GM21723 (cell line): ENCODE measurements around the gene RBFOX1.

Experiments
- ATAC-seq: cut with Tn5 transposase; IDR thresholded peaks from one replicate; pipeline ENCODE4 v1.9.1; 2021; ENCODE audit warnings: mild to moderate bottlenecking, moderate library complexity; ENCODE audit not compliant: unreplicated experiment

RBFOX1 gene

DNA sequence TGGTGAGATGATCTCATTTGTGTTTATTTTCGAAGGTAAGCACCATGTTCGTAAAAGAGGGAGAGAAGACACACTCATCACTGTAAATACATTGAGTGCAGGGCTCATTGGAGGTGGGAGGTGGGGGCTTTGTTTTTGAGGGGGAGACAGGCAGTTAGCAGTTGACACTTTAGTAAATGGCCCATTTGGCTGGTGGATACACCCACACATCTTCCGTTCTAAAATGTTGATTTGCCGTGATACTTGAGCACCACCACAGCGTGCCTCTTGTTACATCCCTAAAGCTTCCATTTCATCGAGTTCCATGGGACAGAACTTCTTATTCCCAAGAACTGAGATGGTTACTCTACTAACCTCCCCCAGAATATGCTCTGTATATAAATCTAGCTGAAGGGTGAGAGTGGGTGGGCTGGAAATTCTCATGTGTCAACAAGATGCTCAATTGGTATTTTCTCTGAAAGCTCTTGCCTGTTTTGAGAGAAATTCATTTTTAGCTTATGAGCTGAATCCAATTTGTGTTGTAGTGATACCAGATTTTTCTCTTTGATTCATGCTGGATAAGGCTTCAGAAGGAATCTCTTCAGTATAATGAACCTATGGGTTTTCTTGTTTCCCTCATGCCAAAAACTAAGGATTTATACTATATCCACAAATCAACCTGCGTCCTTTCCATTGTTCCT lies 314.3 kb downstream of the RBFOX1 start:
- no peak for ATAC-seq

DNA sequence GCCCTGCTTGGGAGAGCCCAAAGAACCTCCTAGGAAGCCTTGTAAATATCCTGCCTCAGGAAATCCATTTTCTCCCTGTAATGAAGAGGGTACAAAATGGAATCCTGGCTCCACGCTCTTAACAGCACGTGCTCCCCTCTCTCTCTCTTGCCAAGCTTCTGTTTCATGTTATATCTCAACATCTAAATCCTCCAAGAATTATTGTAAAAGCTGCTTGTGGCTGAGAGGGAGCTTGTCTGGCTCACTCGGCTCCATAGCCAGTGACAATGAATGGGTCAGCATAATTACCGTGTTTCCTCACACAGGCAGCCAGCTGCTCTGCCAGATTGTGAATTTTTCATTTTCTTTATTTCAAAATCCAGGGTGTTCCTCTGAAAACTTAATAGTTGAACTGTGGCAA lies 317.8 kb downstream of the RBFOX1 start:
- no peak for ATAC-seq

DNA sequence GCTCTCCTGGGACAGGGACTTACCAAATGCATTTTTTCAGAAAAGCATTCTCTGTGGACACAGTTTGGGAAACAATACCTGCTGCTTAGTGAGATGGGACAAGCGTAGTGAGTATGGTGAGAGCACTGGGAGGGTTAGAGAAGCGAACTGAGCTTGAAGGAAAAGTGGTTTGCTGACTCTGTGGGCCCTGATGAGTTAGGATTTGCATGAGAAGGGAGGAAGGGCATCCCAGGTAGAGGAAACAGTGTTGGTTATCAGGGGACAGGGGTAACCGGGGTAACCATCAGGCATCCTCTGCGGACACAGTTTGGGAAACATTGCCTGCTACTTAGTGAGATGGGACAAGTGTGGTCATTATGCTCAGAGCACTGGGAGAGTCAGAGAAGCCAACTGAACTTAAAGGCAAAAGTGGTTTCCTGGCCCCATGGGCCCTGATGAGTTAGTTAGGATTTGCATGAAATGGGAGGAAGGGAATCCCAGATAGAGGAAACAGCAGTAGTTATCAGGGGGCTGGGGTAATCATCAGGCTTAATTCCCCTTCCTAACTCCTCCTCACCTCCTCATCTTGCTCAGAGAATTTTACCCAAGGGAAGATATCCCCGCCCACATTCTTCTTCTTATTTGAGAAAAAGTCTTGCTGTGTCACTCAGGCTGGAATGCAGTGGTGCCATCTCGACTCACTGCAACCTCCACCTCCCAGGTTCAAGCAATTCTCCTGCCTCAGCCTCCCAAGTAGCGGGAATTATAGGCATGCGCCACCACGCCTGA lies 319.3 kb downstream of the RBFOX1 start:
- no peak for ATAC-seq

DNA sequence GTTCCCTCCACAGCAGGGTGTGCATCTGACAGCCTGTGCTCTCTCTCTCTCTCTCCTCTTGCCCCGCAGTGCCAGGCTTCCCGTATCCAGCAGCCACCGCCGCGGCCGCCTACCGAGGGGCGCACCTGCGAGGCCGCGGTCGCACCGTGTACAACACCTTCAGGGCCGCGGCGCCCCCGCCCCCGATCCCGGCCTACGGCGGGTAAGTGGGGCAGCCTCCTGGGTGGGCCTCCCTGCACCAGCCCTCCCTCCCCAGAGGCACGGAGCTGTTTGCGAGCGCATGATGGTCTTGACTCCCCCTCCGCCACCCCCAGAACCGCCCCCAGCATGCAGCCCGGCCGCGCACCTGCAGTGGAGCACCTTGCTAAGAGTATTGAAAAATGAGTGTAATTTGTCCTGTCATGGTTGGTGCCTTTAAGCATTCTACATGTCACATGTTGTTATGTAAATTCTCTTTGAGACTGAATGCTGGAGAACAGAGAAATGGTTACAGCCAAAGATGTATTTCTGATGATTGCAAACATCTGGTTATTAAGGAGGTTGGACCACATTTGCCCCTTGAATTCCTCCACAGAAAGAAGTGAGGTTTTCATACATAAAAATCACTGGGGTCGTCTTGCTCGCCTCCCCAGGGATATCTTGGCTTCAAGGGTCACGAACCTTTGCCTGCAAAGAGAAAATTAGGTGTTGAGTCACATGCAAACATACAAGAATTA lies 321.3 kb downstream of the RBFOX1 start:
- ATAC-seq, result no peak

DNA sequence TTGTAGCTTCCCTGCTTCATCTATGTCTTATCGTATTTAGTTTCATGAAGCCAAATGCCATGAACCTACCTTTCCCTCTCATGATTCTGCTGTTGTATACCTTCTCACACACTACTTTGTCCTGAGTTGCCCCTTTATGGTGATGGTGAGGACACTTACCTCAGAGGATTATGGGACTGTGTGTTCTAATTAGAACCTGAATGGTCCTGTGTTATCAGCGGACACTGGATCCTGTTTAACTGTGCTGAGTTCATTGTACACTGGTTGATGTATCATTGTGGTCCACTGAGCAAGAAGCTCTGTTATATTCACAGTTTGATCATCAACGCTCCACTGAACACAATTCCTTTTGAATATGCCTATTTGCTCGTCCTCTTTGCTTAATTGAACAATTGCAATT lies 343.0 kb downstream of the RBFOX1 start:
- ATAC-seq, result no peak

DNA sequence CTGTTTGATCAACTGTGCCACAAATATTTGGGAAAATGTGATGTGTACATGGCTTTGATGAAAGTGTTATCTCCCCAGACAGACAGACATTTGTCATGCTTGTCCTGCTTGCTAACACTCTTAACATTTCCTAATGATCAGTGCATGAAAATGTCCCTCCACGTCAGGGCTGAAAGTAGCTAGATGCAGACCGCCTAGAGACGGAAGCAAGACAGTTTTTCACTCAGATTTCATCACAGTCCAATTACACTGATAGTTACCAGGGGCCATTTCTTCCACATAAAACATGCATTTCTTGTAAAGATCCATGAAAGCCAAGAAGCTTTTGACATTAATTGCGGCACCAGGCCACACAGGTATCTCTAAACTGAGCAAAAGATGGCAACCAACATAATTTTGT lies 347.7 kb downstream of the RBFOX1 start:
- ATAC-seq, result no peak

DNA sequence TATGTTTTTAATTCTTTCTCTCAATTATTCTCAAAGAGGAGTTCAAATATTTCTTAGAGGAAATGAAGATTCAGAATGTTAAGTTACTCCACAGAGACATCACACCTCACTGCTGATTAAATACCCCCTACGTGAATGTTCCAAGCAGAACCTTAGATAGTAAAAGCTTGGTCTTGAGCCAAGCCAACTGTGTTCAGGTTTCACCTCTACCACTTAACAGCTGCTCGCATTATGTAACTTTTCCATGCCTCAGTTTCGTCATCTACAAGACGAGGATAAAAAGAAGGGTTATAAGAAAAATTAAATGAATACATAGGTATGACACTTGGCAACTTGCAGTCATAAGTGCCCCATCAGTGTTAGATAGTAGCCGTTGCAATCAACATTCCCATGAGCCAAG lies 356.2 kb downstream of the RBFOX1 start:
- ATAC-seq, result no peak

DNA sequence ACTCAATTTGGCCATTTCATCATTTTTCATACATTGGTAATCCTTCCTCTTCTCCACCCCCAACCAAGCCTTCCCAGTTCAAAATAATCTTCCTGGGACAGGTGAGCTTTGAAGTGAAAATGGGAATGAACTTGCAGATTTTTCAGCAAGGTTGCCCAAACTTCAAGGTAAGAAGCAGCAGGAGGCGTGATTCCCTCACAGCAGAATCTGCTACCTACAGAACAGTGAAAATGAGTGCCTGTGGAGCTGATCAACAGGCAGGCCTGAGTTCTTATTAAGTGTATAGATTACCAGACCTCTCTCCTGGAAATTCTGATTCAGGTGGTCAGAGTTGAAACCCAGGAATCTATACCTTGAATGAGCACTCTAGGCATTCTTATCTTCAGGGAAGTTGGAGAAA lies 356.6 kb downstream of the RBFOX1 start:
- ATAC-seq, result no peak

DNA sequence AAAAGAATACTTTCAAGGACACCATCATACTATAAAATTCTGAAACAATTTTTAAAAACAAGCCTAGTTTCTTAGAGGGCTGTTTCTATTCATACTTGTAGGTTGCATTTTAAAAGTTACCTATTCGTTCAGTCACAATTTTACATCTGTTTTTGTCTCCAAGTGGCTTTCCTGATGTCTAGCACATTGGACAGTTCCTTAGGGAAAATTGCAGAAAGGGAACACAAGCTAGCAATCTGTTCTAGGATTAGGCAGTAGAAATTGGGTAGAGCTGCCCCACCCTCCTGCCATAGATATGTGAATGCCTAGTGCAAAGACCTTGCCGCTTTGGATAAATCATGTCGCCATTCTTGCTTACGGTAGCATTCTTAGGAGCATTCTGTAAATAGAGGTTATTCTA lies 358.9 kb downstream of the RBFOX1 start:
- ATAC-seq, result no peak

DNA sequence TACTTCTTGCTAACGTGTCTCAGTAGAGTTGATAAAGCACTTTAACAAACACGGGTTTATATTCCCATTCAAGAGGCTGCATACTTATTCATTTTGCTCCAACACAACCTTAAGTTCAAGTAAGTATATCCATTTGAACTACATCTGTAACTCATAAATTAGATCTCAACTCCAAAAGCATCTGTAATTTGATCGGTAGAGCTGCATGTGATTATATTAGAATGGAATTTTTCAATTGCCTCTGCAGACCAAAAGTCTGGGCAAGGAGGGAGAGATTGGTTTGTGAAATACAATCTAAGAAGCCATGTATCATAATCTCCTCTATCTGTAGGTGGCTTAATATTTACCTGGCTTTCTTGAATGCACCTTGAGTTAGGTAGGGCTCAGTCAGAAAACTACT lies 371.0 kb downstream of the RBFOX1 start:
- no peak for ATAC-seq

DNA sequence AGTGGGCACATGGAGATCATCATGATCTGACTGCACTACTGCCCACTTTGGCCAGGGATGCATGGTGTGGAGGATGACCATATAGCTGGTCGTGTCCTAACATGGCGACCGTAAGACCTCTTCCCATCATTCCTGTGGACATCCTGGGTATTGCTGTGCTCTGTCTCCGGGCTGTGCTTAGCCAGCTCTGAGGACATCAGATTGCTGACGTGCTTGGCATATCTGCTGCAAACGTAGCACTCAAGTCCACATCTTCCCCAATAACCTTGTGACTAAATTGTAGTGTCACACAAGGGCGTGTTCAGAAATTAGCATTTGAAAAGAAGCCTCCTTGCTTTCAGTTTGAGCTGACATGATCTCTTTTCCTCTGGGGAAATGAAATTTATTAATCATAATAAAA lies 373.2 kb downstream of the RBFOX1 start:
- ATAC-seq, result no peak

DNA sequence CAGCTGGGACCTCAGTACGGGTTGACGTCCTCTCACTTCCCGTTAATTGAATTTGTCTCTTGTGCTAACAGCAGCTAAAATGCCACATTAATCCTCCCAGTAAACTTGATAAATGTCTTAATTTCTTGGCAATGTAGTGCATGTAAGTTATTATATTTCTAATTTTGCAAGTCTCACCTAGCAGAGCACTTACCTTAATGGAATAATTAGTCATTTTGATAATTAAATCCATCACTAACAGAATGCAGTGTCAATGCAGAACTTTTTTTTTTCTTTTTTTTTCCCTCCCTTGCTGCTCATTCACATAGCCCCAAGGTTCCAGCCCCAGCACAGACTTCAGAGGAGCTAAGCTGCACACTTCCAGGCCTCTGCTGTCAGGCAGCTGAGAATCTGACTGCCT lies 376.5 kb downstream of the RBFOX1 start:
- ATAC-seq, result no peak

DNA sequence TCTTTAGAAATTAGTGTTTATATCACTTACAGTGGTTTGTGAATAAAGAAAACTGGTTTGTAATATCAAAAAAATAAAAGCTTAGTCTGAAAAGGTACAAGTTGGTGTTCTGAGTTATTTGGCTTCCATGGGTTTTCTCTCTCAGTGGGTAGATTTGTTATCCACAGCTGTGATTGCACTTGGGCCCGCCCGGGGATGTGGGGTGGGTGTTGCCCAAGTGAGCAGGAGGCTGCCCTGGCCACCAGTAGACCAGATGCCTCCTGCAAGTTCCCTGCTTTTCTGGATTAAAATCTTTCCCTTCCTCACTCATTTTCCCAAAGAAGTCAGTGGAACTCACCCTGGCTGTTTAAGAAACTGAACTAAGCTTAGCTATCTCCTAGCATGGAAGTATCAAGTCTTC lies 380.6 kb downstream of the RBFOX1 start:
- no peak for ATAC-seq

DNA sequence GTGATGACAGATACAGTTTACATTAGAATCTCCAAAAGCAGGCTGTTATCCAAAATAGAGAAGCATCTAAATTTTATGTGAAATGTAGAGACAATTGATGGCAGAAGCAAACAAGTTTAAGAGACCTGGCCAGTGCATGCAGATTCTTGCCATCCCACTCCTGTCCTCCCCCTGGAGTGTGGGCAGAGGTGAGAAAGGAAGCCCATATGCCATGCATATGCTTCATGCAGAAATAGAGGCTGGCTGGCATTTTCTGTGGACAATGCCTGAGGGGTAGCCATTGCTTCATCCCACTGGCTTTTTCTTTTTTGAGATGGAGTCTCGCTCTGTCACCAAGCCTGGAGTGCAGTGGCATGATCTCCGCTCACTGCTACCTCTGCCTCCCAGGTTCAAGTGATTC lies 382.1 kb downstream of the RBFOX1 start:
- ATAC-seq, result no peak

DNA sequence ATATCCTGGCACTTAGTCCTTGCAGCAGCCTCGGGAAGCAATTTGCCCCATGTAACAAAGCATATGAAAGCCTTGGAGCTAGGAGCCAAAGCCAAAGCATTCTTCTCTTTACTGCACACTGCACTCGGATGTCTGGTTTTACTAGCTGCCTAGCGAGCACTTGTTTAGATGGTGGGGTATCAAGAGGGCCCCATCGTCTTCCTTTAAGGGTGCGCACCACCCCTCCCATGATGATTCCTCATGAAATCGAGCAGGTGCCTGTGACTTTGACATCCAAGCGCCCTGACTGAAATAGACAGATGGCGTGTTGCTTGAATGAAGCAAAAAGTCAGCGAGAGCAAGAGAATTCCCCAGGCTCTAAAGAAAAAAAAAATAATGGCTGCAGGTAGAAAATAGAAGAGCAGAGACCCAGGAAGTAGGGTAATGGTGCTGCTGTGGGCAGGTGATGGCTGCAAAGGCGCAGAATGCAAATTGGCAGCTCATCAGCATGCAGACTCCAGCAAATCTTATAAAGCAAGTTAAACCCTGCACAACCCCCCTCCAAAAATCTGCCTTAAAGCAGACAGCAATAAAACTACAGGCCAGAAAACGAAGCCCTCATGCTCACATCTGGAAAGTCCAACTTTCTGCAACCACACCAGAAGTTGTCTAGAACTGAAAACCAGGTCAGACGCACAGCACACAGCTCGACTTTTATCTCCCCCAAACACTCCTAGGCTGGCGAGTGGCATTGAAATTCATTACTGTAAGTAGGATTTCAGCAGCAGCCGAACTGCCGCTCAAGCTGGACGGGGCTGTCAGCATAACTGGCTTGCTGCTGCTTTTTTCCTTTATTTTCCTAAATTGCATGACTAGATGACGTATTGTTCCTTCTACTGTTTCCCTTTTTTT lies 384.3 kb downstream of the RBFOX1 start:
- no peak for ATAC-seq

DNA sequence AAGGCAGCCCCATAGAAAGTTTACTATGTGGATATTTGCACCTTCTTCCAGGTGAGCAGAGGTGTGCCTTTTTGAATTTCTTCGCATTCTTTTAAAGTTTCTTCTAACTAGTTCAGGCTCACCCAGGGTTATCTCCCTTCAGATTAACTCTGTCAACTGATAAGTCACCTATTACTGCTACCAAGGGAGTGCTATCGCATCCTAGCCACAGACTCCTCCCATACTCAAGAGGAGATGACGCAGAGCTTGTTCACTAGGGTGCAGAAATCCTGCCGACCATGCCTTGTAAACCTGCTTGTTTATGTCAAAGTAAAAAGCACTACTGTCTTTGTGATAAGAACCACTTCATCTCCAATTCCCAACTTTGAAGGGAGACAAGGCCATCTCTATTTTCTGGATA lies 390.1 kb downstream of the RBFOX1 start:
- ATAC-seq, result no peak

DNA sequence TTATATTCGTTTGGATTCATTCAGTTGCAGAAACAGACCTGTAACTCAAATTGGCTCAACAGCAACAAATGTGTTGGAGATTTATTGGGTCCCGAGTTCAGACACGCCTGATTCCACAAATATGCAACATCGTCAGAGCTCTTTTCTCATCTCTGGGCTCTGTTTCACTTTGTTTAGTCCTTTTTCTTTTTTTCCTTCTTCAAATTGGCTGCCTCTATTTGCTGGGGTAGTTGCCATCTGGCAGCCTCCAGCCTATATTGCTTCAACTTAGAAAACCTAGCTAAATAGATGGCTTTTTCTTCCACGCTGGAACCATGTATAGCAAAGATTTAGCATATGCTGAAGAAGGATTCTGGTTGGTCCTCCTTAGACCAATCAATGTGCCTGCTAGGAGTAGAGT lies 398.5 kb downstream of the RBFOX1 start:
- no peak for ATAC-seq

DNA sequence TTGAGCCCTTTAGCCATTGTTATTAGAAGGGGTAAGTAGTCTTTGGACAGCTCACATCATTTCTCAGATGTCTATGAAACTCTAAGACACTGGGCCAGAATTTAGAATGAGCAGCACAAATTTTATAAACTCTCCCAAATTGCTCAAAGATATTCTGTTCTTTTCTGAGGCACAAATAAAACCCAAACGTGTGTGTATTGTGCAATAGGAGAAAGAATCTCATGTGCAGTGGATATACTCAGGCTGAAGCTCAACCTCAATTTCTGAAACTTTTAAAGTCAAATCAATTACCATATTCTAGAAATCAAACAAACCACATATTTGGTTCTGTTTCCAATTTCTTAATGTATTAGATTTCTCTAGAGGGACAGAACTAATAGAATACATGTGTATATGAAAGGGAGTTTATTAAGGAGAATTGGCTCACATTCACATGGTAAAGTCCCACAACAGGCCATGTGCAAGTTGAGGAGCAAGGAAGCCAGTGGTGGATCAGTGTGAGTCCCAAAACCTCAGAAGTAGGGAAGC lies 403.6 kb downstream of the RBFOX1 start:
- no peak for ATAC-seq

DNA sequence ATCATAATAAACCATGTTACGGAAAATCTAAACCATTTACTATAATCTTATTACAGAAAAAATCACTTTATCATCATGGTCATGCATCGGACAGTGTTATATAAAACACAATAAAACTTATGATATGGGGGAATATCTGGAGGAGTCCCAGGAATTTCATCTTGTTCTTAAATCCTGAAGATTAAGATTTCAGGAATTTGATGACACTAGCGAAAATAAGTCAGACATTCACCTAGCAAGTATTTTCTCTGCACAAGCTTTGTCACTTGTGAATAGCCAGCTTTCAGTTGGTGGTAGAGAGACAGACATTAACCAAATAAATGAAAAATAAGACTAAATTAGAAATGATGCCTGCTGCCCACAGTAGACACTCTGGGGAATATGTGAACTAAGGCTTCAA lies 410.0 kb downstream of the RBFOX1 start:
- ATAC-seq, result no peak

DNA sequence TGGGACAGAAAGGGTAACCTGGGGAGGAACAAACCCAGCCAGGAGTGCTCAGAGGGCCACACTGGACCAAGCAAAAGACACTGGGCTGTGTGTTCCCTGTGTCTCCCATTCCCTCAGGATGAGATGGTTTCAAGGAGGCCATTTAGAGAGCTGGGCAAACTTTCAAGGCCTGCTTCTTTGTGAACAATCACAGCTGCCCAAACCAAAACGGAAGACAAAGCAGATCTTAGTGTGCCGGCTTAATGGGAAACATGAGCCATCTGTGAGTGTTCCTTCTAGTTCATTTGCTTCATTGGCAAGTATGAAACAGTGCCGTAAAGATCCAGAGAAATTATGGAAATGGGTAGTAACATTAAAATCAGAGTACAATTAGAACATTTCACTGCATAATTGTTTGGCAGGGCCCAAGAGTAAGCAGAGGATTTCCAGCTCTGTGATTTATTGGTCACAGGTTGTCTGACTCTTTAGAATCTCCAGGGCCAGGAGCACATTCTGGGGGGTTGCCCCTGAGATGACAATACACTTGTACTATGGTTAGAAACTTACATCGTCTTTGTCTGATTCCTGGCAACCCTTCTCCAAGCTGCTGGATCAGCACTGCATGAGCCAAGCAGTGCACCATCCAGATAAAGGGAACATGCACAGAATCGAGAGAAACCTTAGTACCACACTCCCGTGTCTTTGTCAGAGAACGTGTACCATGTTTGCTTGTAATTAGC lies 412.1 kb downstream of the RBFOX1 start:
- no peak for ATAC-seq
